IPS DF 6.9 (cell line): Measurements from ENCODE around the gene ELMOD2.

Experiments used
- DNase-seq: peaks from one replicate; pipeline ENCODE4 v3.0.0-alpha.2; 2013; ENCODE audit warnings: low read depth, low spot score
- H3K27ac ChIP-seq: one replicate; pipeline ENCODE4 v1.5.1; 2013; ENCODE audit warnings: low read length, control low read depth
- H3K27me3 ChIP-seq: 2 replicates; pipeline ENCODE4 v1.6.1; 2013; ENCODE audit warnings: mild to moderate bottlenecking, low read length; ENCODE audit not compliant: control insufficient read depth, insufficient read depth
- H3K36me3 ChIP-seq: 2 replicates; pipeline ENCODE4 v1.6.1; 2013; ENCODE audit warnings: low read length; ENCODE audit not compliant: control insufficient read depth, insufficient read depth
- H3K4me1 ChIP-seq: 2 replicates; pipeline ENCODE4 v1.6.1; 2013; ENCODE audit warnings: low read length; ENCODE audit not compliant: control insufficient read depth, insufficient read depth
- H3K4me3 ChIP-seq: 2 replicates; pipeline ENCODE4 v1.5.1; 2013; ENCODE audit warnings: mild to moderate bottlenecking, low read length
- H3K9me3 ChIP-seq: 2 replicates; pipeline ENCODE4 v1.6.1; 2013; ENCODE audit warnings: low read length, inconsistent platforms; ENCODE audit not compliant: control insufficient read depth, insufficient read depth
- WGBS: extraction: QIAGEN DNeasy Blood & Tissue Kit; methylation state at CpG from one replicate; pipeline ENCODE4 v1.1.7; 2013; ENCODE audit warnings: mixed read lengths, missing lambda C conversion rate; ENCODE audit not compliant: insufficient read length, insufficient coverage; 5-methylcytosine and 5-hydroxymethylcytosine counted together

Gene ELMOD2

DNA sequence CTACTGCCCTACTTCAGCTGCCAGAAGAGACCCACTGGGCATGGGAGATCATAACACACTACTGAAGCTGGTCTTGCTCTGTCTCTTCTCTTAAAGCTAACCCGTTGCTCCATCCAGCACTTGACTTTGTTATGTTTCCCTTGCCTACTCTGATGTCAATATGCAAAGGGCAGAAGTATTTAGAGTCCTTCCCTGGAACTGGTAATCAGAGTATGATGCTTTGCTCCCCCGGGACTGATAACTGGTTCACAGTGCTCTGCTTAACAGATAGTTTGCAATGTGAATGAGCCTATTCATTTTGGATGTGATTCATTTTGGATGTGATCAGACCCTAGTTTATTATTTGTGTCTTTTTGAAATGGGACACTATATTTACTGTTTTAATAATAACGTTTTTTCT is 57.1 kb downstream of the ELMOD2 start:
- Histone ChIP-seq H3K4me1 (no peaks in the 10 kb centered on the region; the same call in 1 of the 2 replicates), H3K27ac (no peak overlapping the region), H3K9me3 (no peaks in the 10 kb centered on the region; the same call in 1 of the 2 replicates), H3K4me3 (no peak overlapping the region), H3K27me3 (no peaks in the 10 kb centered on the region), H3K36me3 (no peaks in the 10 kb centered on the region)
- DNase-seq, result no peak
- no CpG with 5 or more reads among the region's 3 CpGs for WGBS

DNA sequence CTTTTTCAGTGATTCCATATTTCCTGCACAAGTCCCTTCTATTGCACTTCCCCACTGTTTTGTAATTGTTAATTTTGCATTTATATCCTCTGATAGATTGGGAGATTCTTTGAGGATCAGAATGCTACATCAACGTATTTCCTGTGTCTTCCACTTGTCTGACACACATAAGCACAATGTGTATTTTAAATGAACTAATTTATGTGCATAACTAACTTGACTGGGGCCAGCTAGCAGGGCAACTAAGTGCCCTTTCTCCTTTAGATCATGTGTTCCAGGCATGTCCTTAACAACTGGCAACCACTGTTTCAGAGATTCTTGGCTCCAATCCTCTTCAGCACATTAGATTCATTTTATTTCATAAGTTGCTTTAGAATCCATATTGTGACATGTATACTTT is 60.5 kb downstream of the ELMOD2 start:
- Histone ChIP-seq H3K27me3 (no peaks in the 10 kb centered on the region), H3K9me3 (no peaks in the 10 kb centered on the region; the same call in 1 of the 2 replicates), H3K36me3 (no peaks in the 10 kb centered on the region), H3K4me1 (no peaks in the 10 kb centered on the region; the same call in 1 of the 2 replicates), H3K27ac (no peak overlapping the region), H3K4me3 (no peak overlapping the region)
- DNase-seq, result no peak
- no CpG with 5 or more reads among the region's 1 CpG for WGBS

DNA sequence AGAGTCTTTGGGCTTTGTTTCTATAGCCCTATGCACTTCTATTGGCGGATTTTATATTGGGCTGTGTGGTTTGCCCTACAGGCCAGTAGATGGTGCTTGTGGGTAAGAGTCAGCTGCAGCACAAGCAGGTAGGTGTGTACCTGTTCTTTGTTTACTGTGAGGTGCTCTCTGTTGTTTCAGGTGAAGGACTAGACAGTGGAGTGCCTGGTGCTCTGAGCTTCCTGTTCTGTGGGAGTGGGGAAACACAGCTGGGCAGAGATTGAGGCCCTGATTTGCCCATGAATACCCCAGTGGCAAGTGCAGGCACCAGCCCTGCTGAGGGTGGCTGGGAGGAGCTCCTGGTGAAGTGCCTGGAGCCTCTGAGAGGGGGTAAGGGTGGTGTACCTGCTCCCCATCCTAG is 71.1 kb downstream of the ELMOD2 start:
- no peak for DNase-seq
- H3K4me3 ChIP-seq, result no peak overlapping the region
- no peaks in the 10 kb centered on the region for H3K4me1 ChIP-seq
- no peak overlapping the region for H3K27ac ChIP-seq
- no peaks in the 10 kb centered on the region for H3K9me3 ChIP-seq
- H3K27me3 ChIP-seq, result no peaks in the 10 kb centered on the region
- H3K36me3 ChIP-seq, result no peaks in the 10 kb centered on the region
- no CpG with 5 or more reads among the region's 1 CpG for WGBS

DNA sequence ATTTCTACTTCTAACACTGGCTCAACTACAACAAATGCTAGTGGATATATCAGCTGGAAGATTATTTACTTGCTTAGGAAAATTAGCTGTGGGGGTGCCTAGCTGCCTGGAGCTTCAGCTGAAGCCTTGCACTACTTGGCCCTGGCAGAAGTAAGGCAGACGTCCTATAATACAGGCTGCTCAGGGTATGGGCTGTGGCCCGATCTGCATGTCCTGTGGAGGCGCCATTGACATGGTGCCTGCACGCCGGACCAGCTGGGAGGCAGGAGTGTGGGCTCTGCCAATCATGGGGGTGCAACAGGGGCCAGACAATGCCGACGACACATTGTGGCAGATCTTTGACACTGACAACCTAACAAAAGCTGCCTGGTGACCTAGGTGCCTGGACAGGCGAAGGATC is 76.4 kb downstream of the ELMOD2 start:
- no CpG with 5 or more reads among the region's 8 CpGs for WGBS
- no peaks in the 10 kb centered on the region for H3K36me3 ChIP-seq
- no peak overlapping the region for H3K4me3 ChIP-seq
- H3K4me1 ChIP-seq, result no peaks in the 10 kb centered on the region
- H3K9me3 ChIP-seq, result no peaks in the 10 kb centered on the region
- no peaks in the 10 kb centered on the region for H3K27me3 ChIP-seq
- DNase-seq, result no peak
- H3K27ac ChIP-seq, result no peak overlapping the region

DNA sequence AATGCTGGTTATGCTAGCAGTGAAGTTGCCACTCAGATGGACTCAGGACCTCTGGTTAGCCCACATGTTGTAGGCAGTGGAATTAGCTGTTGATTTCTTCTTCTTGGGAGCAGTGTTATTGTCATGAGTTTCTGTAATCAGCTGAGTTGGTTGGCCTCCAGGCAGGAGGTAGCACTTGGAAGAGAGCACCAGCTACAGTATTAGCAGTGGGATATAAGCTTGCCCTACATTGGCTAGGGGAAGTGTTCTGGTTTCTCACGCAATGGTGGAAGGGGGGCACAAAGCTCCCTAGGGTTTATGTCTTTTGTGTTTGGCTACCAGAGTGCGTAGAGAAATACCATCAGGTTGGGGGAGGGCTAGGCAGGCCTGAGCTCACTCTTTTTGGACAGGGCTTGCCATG is 78.7 kb downstream of the ELMOD2 start:
- Histone ChIP-seq H3K4me3 (no peak overlapping the region), H3K36me3 (no peaks in the 10 kb centered on the region), H3K27ac (no peak overlapping the region), H3K9me3 (no peaks in the 10 kb centered on the region; the same call in 1 of the 2 replicates), H3K27me3 (no peaks in the 10 kb centered on the region), H3K4me1 (no peaks in the 10 kb centered on the region)
- no CpG with 5 or more reads among the region's 2 CpGs for WGBS
- DNase-seq, result no peak

DNA sequence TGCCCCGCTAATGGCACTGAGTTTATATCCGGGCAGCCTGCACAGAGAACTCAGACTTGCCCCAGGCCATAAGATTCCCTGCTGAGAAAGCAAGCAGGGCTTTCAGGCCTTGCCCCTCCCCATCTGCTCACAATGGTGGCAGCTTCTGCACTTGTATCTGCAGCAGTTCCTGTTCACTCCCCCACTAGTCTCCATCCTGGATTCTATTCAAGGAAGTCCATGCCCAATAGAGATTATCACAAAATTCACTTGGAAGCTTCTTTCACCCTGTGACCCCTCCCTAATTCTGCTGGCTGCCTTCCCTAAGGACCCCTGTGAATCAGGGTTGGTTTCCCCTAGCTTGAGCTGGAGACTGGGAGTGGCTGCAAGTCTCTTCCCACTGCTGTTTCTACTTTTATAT is 79.3 kb downstream of the ELMOD2 start:
- WGBS, result no CpG with 5 or more reads among the region's 2 CpGs
- no peaks in the 10 kb centered on the region for H3K4me1 ChIP-seq
- H3K9me3 ChIP-seq, result no peaks in the 10 kb centered on the region; the same call in 1 of the 2 replicates
- no peak overlapping the region for H3K4me3 ChIP-seq
- no peak overlapping the region for H3K27ac ChIP-seq
- DNase-seq, result no peak
- no peaks in the 10 kb centered on the region for H3K36me3 ChIP-seq
- H3K27me3 ChIP-seq, result no peaks in the 10 kb centered on the region
